ENCODE data around the gene MARK4.

MARK4 gene

GRCh38 chr19:45350477-45351058 lies 99.5 kb downstream of the MARK4 start:
- H3K27ac ChIP-seq (replicated peaks): no peak overlapping the region

GRCh38 chr19:45351401-45351952 lies 100.4 kb downstream of the MARK4 start:
- no peak overlapping the region for H3K27ac ChIP-seq (replicated peaks)
- no peak overlapping the region for H3K4me3 ChIP-seq (replicated peaks; ENCODE audit: insufficient read depth, low read length)
- no peak for TF ChIP-seq SPI1 (IDR thresholded peaks at IDR 0.05; ENCODE audit: borderline replicate concordance, low read depth)
- TF ChIP-seq CTCF (IDR thresholded peaks at IDR 0.05; ENCODE audit: insufficient read depth, low read length): no peak
- TF ChIP-seq GABPA (IDR thresholded peaks at IDR 0.05; ENCODE audit: low read depth): no peak
- no peak for TF ChIP-seq POLR2AphosphoS5 (IDR thresholded peaks at IDR 0.05; ENCODE audit: low read depth)
- TF ChIP-seq, protein P1, sequence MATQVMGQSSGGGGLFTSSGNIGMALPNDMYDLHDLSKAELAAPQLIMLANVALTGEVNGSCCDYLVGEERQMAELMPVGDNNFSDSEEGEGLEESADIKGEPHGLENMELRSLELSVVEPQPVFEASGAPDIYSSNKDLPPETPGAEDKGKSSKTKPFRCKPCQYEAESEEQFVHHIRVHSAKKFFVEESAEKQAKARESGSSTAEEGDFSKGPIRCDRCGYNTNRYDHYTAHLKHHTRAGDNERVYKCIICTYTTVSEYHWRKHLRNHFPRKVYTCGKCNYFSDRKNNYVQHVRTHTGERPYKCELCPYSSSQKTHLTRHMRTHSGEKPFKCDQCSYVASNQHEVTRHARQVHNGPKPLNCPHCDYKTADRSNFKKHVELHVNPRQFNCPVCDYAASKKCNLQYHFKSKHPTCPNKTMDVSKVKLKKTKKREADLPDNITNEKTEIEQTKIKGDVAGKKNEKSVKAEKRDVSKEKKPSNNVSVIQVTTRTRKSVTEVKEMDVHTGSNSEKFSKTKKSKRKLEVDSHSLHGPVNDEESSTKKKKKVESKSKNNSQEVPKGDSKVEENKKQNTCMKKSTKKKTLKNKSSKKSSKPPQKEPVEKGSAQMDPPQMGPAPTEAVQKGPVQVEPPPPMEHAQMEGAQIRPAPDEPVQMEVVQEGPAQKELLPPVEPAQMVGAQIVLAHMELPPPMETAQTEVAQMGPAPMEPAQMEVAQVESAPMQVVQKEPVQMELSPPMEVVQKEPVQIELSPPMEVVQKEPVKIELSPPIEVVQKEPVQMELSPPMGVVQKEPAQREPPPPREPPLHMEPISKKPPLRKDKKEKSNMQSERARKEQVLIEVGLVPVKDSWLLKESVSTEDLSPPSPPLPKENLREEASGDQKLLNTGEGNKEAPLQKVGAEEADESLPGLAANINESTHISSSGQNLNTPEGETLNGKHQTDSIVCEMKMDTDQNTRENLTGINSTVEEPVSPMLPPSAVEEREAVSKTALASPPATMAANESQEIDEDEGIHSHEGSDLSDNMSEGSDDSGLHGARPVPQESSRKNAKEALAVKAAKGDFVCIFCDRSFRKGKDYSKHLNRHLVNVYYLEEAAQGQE (IDR thresholded peaks at IDR 0.05; ENCODE audit: insufficient replicate concordance, low read depth): no peak
- no peak for DNase-seq (ENCODE audit: low read depth in 1 of 2, low spot score in 1 of 2)
- H3K27me3 ChIP-seq (ENCODE audit: insufficient read depth, poor library complexity, severe bottlenecking): peaks cover 8% of the 10 kb centered on the region

More at GRCh38 chr19:45350477-45351058, 99.5 kb downstream of the MARK4 start:
- H3K27me3 ChIP-seq (ENCODE audit: insufficient read depth, poor library complexity, severe bottlenecking): peaks cover 11% of the 10 kb centered on the region
- TF ChIP-seq, protein P1 (IDR thresholded peaks at IDR 0.05; ENCODE audit: insufficient replicate concordance, low read depth): no peak
- TF ChIP-seq POLR2AphosphoS5 (IDR thresholded peaks at IDR 0.05; ENCODE audit: low read depth) (no peak), GABPA (IDR thresholded peaks at IDR 0.05; ENCODE audit: low read depth) (no peak)
- no peak overlapping the region for H3K4me3 ChIP-seq (replicated peaks; ENCODE audit: insufficient read depth, low read length)
- no peak for DNase-seq (ENCODE audit: low read depth in 1 of 2, low spot score in 1 of 2)

- H3K27me3 ChIP-seq (ENCODE audit: insufficient read depth, poor library complexity, severe bottlenecking): peaks cover 4% of the 10 kb centered on the region
- no peak overlapping the region for H3K27ac ChIP-seq (replicated peaks)
- no peak for TF ChIP-seq POLR2AphosphoS5 (IDR thresholded peaks at IDR 0.05; ENCODE audit: low read depth)
- TF ChIP-seq, protein P1 (IDR thresholded peaks at IDR 0.05; ENCODE audit: insufficient replicate concordance, low read depth): no peak
- no peak overlapping the region for H3K4me3 ChIP-seq (replicated peaks; ENCODE audit: insufficient read depth, low read length)
- DNase-seq (ENCODE audit: low read depth in 1 of 2, low spot score in 1 of 2): no peak
Observed at GRCh38 chr19:45352062-45352461, 101.0 kb downstream of the MARK4 start.

- TF ChIP-seq CTCF (IDR thresholded peaks at IDR 0.05; ENCODE audit: insufficient read depth, low read length) (no peak), POLR2AphosphoS5 (IDR thresholded peaks at IDR 0.05; ENCODE audit: low read depth) (no peak), GABPA (IDR thresholded peaks at IDR 0.05; ENCODE audit: low read depth) (no peak), SPI1 (IDR thresholded peaks at IDR 0.05; ENCODE audit: borderline replicate concordance, low read depth) (no peak)
- TF ChIP-seq, protein P1 (IDR thresholded peaks at IDR 0.05; ENCODE audit: insufficient replicate concordance, low read depth): no peak
- DNase-seq (ENCODE audit: low read depth in 1 of 2, low spot score in 1 of 2): no peak
- H3K27ac ChIP-seq (replicated peaks): no peak overlapping the region
- H3K4me3 ChIP-seq (replicated peaks; ENCODE audit: insufficient read depth, low read length): no peak overlapping the region
- peaks cover 2% of the 10 kb centered on the region for H3K27me3 ChIP-seq (ENCODE audit: insufficient read depth, poor library complexity, severe bottlenecking)
Observed at GRCh38 chr19:45352471-45352870, 101.4 kb downstream of the MARK4 start.

Data from HL-60 (cell line).